Superior temporal gyrus (tissue), 1 donor: Measurements from ENCODE around the gene ZNF648.
"Not testable (repeated sequence)": the region's sequence is repeated elsewhere in the genome, so short reads cannot be mapped to it uniquely, and the experiment has no call there.

Source experiments
- DNase-seq: peaks from one replicate; pipeline ENCODE4 v3.0.0-alpha.2; 2016; ENCODE audit errors: extremely low spot score

Gene ZNF648, protein sequence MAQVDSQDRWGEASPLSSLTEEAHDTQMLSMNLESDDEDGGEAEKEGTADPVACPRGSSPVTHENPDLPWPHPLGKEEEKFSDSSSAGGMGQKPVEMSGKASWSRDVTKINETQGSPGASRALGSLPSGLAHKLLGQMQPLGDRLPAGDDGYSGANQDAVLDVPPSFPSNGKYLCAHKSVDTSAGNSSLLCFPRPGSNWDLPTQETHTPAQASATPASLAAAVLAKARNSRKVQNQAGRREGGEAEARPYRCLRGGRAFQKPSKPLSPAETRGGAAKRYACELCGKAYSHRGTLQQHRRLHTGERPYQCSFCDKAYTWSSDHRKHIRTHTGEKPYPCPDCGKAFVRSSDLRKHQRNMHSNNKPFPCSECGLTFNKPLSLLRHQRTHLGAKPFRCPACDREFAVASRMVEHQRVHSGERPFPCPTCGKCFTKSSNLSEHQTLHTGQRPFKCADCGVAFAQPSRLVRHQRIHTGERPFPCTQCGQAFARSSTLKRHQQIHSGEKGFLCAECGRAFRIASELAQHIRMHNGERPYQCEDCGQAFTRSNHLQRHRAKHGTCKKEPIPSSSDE

DNA sequence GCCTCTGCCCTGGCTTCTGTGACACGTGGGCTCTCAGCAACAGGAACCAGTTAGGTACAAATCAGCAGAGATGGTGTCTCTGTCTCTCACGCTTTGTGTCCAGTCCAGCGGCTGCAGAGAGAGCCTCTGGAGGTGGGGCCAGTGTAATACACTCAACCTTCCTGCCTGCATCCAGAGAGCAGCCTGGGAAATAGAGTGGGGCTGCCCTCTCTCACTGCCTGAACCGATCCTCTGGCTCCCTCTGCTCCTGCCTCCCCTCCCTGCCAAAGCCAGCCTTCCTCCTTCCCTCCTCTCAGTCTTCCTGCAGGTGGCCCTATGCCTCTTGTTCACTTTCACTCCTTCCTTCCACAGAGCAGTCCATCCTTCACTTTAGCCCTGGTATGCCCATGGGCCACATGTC is at the start of gene ZNF648:
TSS of gene ZNF648 (minus strand) at position 119 of the 400 bp plus-strand sequence. CDS start 3,702 bp downstream, outside the sequence.
- no peak for DNase-seq

DNA sequence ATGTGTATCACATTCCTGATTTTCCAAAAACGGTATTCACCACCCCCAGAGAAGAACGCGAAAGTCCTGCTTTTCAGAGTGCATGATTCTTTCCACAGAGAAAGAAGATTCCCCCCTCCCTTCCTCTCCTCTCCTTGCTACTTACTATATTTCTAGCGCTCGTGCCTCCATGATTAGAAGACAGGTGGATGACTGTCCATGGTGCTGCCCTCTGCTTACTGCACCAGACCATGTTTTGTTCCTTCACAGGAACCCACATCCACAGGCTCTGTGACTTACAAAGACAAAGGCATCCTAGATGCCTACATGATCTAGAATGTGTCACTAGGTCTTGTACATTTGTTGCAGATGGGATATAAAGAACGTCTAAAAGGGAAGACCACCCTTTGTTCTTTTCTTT is 49.1 kb upstream of the ZNF648 start:
- DNase-seq = no peak

DNA sequence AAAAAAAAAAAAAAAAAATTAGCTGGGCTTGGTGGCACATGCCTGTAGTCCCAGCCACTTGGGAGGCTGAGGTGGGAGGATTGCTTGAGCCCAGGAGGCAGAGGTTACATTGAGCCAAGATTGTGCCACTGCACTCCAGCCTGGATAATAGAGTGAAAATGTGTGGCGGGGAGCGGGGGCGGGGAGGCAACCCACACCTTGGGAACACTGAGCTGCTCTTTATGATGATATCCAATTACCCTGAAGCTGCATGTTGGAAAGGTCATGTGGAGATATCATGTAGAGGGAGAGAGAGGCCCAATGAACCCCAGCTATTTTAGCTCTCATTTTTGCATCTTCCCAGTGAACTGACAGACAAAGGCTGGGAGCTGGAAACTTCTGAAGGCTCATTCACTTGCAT is 48.3 kb upstream of the ZNF648 start:
- no peak for DNase-seq

GRCh38 chr1:182107209-182107608 is 45.7 kb upstream of the ZNF648 start:
- DNase-seq = no peak

DNA sequence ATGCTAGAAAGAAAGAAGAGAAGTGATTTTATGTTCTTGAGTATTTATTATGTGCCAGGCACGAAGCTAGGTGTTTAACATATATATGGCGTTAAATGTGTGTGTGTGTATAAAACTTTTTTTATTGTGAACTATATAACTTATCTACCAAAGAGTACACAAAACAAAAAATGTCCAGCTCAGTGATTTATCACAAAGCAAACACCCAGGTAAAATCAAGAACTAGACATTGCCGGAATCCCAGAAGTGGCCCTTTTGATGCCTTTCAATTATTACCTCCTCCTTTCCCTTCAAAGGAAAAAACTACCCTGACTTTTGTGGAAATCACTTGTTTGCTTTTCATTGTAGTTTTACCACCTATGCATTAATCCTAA is 40.5 kb upstream of the ZNF648 start:
- no peak for DNase-seq

DNA sequence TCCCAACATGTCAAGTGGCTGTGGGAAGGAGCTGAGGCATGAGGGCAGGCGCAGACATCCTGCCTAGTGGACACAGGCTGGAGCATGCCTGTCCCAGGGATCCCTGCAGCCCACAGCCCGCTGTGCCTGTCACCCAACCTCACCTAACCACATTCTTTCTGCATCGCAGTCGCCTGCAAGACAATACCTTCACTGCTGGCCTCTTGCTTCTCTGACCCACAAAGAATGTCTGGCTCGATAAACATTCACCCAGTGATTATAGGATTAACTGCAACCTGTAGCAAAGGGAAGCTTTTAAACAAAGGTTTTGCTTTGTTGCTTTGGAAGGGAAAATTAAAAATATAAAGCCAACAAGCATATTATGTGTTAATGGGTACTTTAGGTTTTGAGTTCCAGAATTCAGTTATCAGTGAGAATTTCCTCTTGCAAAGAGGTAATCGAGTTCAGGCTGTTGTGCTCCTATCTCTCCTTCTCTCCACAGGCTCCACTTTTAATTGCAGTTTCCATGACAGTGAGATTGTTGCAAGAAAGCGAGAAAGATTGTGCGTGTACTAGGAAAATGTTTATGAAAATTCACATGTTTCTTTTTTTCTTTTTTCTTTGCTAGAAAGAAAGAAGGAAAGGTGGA is 40.0 kb upstream of the ZNF648 start:
- no peak for DNase-seq

DNA sequence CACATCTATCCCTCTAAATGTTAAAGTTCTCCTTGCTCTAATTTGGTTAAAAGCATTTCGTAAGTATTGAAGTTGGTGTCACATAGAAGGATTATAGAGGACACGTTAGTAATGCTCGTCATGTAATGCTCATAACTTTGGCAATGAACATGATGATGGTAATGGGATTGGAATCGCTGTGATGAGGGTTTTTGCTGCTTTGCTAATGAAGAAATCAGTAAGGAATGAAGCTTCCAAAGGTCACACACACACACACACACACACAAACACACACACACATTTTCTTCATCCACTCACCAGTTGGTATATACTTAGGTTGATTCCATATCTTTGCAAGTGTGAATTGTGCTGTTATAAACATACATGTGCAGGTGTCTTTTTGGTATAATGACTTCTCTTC is 36.8 kb upstream of the ZNF648 start:
- DNase-seq = no peak

GRCh38 chr1:182095946-182096345 is 34.4 kb upstream of the ZNF648 start:
- no peak for DNase-seq

DNA sequence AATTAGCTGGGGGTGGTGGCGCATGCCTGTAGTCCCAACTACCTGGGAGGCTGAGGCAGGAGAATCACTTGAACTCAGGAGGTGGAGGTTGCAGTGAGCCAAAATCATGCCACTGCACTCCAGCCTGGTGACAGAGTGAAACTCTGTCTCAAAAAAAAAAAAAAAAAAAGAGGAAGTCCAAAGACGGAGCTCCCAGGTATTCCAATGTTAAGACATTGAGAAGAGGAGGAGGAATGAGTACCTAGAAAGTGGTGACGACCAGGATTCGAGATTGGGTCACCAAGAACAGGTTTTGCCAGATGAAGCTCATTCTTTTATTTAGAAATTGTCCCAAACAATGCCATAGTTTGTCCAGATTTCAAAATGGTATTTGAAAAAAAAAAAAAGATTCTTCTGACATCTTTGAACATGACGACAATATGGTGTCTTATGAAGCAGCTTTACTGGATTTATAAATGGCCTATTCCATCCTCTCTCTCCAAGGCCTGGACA is 33.0 kb upstream of the ZNF648 start:
- not testable (repeated sequence) for DNase-seq

GRCh38 chr1:182093781-182094180 is 32.3 kb upstream of the ZNF648 start:
- no peak for DNase-seq

GRCh38 chr1:182092336-182092735 is 30.8 kb upstream of the ZNF648 start:
- no peak for DNase-seq

DNA sequence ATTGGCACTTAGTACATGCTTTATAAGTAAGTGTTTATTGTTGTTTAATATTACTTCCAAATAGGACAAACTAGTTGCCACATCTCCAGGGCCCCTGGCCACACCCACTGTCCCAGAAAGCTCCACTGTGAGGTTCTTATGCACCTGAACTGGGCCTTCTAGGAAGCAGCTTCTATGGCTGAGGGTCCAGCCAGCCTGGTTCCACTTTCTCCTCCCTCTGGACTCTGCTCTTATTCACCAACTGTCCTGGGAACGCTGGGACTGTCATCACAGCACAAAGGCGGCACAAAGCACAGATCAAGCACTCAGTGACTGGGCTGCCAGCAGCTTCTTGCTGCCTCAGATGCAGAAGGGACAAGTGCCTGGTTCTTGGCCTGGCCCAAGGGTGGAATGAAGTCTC is 29.6 kb upstream of the ZNF648 start:
- DNase-seq = no peak

DNA sequence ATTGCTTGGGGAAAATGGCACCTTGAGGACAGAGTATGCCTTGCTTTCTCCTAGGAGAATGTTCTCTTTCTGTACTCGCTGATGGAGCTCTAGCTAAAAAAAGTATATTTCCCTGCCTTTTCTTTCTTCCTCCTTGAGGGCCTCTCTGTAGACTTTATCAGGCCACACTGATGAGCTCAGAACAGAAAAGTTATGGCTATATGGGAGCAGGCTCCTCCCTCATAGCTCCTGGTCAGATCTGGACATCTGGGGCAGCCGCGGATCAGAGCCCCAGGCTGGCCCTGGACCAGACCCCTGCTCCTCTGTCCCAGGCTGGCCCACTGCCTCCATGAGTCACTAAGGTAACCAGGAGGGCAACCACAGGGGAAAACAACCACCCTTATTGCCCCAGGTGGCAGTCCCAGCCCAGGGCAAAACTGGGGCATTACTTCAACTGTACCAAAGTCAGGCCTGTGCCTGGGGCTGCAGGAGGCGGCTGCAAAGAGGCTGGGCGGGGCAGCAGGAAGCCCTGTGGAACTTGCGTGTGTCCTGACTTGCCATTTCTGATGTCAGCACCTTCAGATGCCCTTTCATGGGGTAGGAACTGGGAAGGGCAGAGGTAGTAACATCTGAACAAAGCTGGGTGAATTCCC is 26.3 kb upstream of the ZNF648 start:
- no peak for DNase-seq

GRCh38 chr1:182087304-182087703 is 25.8 kb upstream of the ZNF648 start:
- no peak for DNase-seq

DNA sequence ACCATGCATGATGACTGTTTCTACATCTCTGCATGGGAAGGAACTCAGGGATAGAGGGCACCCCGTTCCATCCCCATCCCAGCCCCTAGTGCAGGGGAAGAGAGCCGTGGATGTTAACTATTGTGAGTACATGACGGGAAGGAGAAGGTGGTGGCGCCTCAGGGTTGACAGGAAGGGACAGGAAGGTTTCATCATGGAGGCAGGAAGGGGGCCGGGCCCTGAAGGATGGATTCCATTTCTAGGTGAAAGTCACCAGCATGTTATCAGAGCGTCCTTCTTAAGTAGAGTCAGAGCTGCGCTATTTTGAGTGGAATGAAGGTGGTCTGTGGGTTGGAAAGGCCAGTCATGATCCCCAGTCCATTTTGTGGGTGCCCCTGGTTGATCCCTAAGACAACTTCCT is 25.1 kb upstream of the ZNF648 start:
- no peak for DNase-seq

DNA sequence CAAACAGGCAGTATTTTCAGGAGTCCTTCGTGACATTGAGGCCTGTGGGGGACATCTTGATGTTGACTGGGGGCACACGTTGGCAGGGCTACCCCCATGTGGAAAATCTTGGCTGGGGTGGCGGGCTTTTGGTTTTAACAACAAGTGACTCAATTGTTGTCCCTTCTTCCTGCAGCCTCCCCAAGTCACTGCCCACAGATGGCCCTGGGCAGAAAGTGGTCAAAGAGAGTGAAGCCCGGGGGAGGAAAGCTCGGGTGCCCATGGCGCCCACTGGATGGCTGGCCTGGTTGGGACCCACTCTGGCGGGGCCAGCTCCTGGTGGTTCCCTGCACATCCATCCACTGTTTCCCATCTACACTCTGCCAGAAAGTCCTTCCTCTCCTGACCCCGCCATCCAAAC is 24.6 kb upstream of the ZNF648 start:
- no peak for DNase-seq

GRCh38 chr1:182085726-182086125 is 24.2 kb upstream of the ZNF648 start:
- DNase-seq = no peak

- DNase-seq = peak; percentile 96
Observed at GRCh38 chr1:182084487-182085316, 23.2 kb upstream of the ZNF648 start.

GRCh38 chr1:182083851-182084486 is 22.5 kb upstream of the ZNF648 start:
- no peak for DNase-seq

DNA sequence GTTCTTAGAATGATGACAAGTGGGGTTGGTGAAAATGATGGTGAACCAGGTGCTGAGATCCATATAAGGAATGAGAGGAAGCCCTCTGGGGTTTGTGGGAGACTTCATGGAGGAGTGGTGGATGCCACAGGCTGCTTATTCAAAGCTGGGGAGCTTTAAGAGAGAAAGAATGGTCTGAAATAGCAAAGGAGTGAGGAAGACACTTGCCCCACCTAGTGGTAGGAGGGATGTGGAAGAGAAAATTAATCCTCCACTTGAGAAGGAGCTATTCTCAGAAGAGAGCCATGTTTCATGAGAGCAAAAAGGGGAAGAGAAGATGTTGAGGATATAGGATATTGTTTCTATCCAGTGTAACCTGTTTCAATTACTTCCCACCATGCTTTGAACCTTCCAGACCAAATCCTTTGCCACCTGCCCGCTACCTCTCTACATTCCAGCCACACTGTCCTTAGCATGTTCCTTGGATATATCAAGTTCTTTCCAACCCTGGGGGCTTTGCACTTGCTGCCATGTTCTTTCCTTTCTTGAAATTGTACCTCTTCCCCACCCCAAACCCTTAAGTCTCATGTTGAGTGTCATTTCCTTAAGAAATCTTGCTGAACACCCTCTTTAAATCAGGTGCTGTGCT is 19.6 kb upstream of the ZNF648 start:
- DNase-seq = peak; percentile 84

DNA sequence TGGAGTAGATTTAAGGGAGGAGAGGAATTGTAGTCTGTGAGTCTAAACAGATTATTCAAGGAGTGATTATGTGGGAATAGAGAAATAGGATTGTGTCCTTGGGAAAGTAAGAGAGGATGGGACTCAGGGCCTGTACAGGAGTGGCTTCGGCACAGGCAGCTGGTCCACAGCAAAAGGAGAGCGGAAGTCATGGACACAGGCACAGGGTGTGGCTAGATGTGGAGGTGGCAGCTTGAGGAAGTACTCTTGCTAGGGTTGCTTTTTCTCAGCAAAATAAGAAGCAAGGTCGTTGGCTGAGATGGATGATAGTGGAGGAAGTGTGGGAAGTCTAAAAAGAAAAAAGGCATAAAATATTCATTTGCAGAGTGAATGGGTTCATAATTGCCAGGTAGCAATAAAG is 18.5 kb upstream of the ZNF648 start:
- no peak for DNase-seq
